Lung (tissue), 12 donors: ENCODE measurements around the gene ZNF555. TPM values are rescaled to one million over a fixed set of nuclear protein-coding genes. Genes with fewer than 3 reads are reported as not detected.

Experiments used
- ATAC-seq: fragments of 200-7000 bp; cut with Tn5 transposase; one replicate; pipeline ENCODE4 v1.9.1; 2020; ENCODE audit warnings: moderate number of reproducible peaks; ENCODE audit not compliant: insufficient read depth, low FRiP score
- DNase-seq, 3 donors: peaks; one replicate each; pipeline ENCODE4 v3.0.0-alpha.2; 2013 to 2017
- H3K27ac ChIP-seq, 2 donors: one replicate each; pipeline ENCODE4 v1.5.1; 2013; ENCODE audit warnings: mild to moderate bottlenecking in 2 of 2, moderate library complexity in 2 of 2, control low read depth in 1 of 2, inconsistent platforms in 1 of 2, low read depth in 1 of 2, low read length in 1 of 2
- H3K27me3 ChIP-seq, 3 donors: one replicate each; pipeline ENCODE4 v1.5.1; 2013; ENCODE audit warnings: low read length in 2 of 3; ENCODE audit not compliant: control insufficient read depth in 3 of 3, insufficient read depth in 3 of 3
- H3K36me3 ChIP-seq, 4 donors: one replicate each; pipeline ENCODE4 v1.5.1; 2013; ENCODE audit warnings: low read length in 4 of 4, mild to moderate bottlenecking in 1 of 4, moderate library complexity in 1 of 4; ENCODE audit not compliant: control insufficient read depth in 4 of 4, insufficient read depth in 4 of 4
- H3K4me1 ChIP-seq, 5 donors: one replicate each; pipeline ENCODE4 v1.5.1; 2013; ENCODE audit warnings: low read length in 5 of 5, mild to moderate bottlenecking in 2 of 5, moderate library complexity in 1 of 5; ENCODE audit not compliant: control insufficient read depth in 5 of 5, insufficient read depth in 5 of 5
- H3K4me3 ChIP-seq: one replicate; pipeline ENCODE4 v1.5.1; 2013; ENCODE audit warnings: mild to moderate bottlenecking, control low read depth, moderate library complexity
- H3K9ac ChIP-seq, 2 donors: one replicate each; pipeline ENCODE4 v1.5.1; 2013; ENCODE audit warnings: low read length in 2 of 2, control low read depth in 1 of 2; ENCODE audit not compliant: insufficient read depth in 1 of 2
- H3K9me3 ChIP-seq, 4 donors: one replicate each; pipeline ENCODE4 v1.5.1; 2013; ENCODE audit warnings: low read length in 3 of 4, mild to moderate bottlenecking in 1 of 4, moderate library complexity in 1 of 4; ENCODE audit not compliant: control insufficient read depth in 4 of 4, insufficient read depth in 3 of 4
- WGBS, 2 donors: extraction: QIAGEN DNeasy Blood & Tissue Kit; methylation state at CpG; one replicate each; pipeline ENCODE4 v1.1.7; 2013; 5-methylcytosine and 5-hydroxymethylcytosine counted together
- polyA plus RNA-seq, 2 donors: library from polyadenylated mRNA; stranded (reverse); fragments of 200-250 nt; gene quantifications; one replicate each; pipeline ENCODE4 v1.2.1, GENCODE V29; 2013
- total RNA-seq, 2 donors: library from RNA; depleted of rRNA in 1 of 2; stranded (reverse); fragments of >200 nt in 1 of 2; gene quantifications; one replicate each; pipeline ENCODE4 v1.2.1, GENCODE V29; 2014 to 2021
- TF ChIP-seq, protein P1 (sequence below): IDR thresholded peaks from 2 replicates; pipeline ENCODE4 v1.5.1; 2012; ENCODE audit warnings: mild to moderate bottlenecking; ENCODE audit errors: control extremely low read depth, extremely low read depth
- donor health status: control.
- donor health status: control.
- donor health status: Bipolar disorder and iron deficiency.
- donor health status: healthy.
- donor health status: DM: yes; HTN: yes; CAD: no.

The ZNF555 gene
- total and polyA plus RNA-seq, 4 donors: 1.6 to 9.6 (median 3.6) TPM

DNA sequence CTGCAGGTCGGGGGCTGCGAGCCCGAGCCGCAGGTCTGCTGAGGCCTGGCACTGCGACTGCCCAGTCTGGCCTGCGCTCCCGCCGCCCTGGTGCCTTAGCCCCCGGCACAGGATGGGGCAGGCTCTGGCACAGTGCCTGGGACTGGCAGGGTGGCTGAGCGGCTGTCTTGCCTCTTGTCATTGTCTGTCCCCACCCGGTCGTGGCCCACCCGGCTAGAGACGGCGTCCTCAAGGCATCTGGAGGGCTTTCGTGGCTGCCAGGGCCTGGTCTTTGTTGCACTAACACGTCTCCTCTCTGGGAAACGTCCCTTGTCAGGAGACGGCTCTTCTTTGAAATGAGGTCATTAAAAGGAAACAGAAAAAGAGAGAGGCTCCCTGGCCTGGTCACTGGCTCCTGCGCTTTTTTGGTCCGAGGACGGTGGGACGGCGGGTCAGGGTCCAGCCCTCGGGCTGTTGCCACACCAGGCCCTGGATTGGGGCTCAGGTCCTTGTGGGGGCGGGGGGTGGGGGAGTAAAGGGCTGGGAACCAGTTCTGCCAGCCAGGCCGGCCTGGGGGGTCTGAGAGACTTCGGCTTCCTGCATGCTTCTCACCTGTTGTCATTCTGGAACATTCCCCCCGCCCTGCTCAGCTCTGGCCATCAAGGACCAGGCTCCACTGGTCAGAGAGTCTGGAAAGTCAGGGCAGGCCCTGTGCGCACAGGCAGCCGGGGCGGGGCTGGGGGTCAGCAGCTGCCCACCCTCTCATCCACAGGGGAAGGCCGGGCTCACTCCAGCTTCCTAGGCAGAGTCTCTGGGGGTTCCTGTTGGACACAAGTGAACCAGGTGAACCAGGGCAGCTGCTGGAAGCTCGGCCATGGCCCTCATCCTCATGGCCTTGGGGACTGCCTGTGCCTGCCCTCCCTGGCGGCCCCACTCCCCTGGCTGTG lies 27.8 kb upstream of the ZNF555 start:
- H3K36me3 ChIP-seq: peaks cover 0 to 38% (median 3%) of the 10 kb centered on the region in 4 donors
- ATAC-seq: no peak
- DNase-seq: peak in 1 of 3 donors; percentile 31
- TF ChIP-seq, protein P1, sequence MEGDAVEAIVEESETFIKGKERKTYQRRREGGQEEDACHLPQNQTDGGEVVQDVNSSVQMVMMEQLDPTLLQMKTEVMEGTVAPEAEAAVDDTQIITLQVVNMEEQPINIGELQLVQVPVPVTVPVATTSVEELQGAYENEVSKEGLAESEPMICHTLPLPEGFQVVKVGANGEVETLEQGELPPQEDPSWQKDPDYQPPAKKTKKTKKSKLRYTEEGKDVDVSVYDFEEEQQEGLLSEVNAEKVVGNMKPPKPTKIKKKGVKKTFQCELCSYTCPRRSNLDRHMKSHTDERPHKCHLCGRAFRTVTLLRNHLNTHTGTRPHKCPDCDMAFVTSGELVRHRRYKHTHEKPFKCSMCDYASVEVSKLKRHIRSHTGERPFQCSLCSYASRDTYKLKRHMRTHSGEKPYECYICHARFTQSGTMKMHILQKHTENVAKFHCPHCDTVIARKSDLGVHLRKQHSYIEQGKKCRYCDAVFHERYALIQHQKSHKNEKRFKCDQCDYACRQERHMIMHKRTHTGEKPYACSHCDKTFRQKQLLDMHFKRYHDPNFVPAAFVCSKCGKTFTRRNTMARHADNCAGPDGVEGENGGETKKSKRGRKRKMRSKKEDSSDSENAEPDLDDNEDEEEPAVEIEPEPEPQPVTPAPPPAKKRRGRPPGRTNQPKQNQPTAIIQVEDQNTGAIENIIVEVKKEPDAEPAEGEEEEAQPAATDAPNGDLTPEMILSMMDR: no peak
- no peaks in the 10 kb centered on the region for H3K4me1 ChIP-seq
- H3K4me3 ChIP-seq: no peak overlapping the region
- H3K27me3 ChIP-seq: no peaks in the 10 kb centered on the region
- no peak overlapping the region for H3K27ac ChIP-seq
- WGBS, 2 donors: 88 to 91% methylated on average over 35 of the region's 35 CpGs
- H3K9ac ChIP-seq: no peak overlapping the region
- no peaks in the 10 kb centered on the region for H3K9me3 ChIP-seq

DNA sequence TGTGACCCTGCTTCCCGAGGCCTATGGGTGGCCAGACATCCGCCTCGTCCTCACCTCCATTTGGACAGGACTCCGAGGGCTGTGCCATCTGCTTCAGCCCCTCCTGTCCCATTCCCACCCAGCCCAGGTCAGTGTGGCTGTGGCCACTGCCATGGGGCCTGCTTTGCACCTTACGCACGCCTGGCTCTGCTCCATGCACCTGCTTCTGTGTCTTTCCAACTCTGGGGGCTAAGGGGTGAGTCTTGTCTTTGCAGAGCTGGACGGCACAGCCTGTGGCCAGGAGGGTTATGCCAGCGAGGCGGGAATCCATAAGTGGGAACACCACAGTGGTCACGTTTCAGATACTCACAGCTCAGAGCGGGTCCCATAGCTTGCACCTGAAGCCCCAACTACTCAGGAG lies 26.8 kb upstream of the ZNF555 start:
- Histone ChIP-seq H3K27ac (no peak overlapping the region), H3K27me3 (no peaks in the 10 kb centered on the region), H3K9me3 (no peaks in the 10 kb centered on the region), H3K36me3 (peaks cover 0 to 30% (median 1%) of the 10 kb centered on the region in 4 donors), H3K4me1 (no peaks in the 10 kb centered on the region), H3K4me3 (no peak overlapping the region), H3K9ac (no peak overlapping the region)
- TF ChIP-seq, protein P1: no peak
- no peak for DNase-seq
- ATAC-seq: no peak
- WGBS, 2 donors: 95 to 96% methylated on average over 11 of the region's 11 CpGs

DNA sequence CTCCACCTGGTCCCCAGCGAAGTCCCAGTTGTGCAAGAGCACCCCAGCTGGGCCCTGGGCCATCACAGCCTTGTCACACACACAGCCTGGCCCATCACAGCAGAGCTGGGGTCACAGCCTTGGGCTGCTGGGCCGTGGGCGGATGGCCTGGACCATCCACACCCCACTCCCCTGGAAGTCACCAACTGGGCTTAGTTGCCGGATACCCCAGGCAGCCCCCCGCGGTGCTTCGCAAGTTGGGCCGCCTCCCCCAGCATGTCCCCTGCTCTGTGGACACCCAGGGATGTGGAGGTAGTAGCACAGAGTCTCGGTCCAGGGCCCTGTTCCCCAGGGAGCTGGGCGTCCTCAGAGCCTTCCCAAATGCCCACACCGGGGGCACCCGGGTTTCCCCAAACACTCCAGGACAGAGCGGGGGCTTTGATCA lies 26.1 kb upstream of the ZNF555 start:
- no peak overlapping the region for H3K4me3 ChIP-seq
- DNase-seq: no peak
- H3K27ac ChIP-seq: no peak overlapping the region
- H3K27me3 ChIP-seq: no peaks in the 10 kb centered on the region
- H3K9ac ChIP-seq: no peak overlapping the region
- no peaks in the 10 kb centered on the region for H3K4me1 ChIP-seq
- H3K36me3 ChIP-seq: peaks cover 0 to 23% (median 0%) of the 10 kb centered on the region in 4 donors
- no peaks in the 10 kb centered on the region for H3K9me3 ChIP-seq
- no peak for ATAC-seq
- TF ChIP-seq, protein P1: no peak
- 92 to 94% methylated on average over 13 of the region's 13 CpGs for WGBS, 2 donors
